SK-N-SH treated with all-trans-retinoic acid at 6 μM for 48 hours (cell line): ENCODE data around the gene LRRC7.

Experiments
- ATAC-seq: fragments of 200-7000 bp; cut with Tn5 transposase; 3 replicates; pipeline ENCODE4 v1.9.1; 2020; ENCODE audit warnings: mild to moderate bottlenecking, moderate library complexity
- ARNTL ChIP-seq: fragments of 450-650 bp; formaldehyde crosslinking; IDR thresholded peaks from 2 replicates; pipeline ENCODE4 v1.5.0; 2020; ENCODE audit warnings: low read depth, mild to moderate bottlenecking, moderate library complexity, borderline replicate concordance
- BACH2 ChIP-seq: fragments of 250-450 bp; sonication (Bioruptor Pico); IDR thresholded peaks from 2 replicates; pipeline ENCODE4 v1.9.0; 2021; ENCODE audit warnings: mild to moderate bottlenecking, borderline replicate concordance
- CSDC2 ChIP-seq: fragments of 250-450 bp; sonication (Bioruptor Pico); IDR thresholded peaks from 2 replicates; pipeline ENCODE4 v1.5.0; 2020; ENCODE audit warnings: mild to moderate bottlenecking, moderate library complexity
- CSRNP3 ChIP-seq: fragments of 250-450 bp; sonication (Bioruptor Pico); IDR thresholded peaks from 2 replicates; pipeline ENCODE4 v1.5.1; 2021; ENCODE audit warnings: mild to moderate bottlenecking, moderate library complexity
- ESRRG ChIP-seq: fragments of 250-450 bp; sonication (Bioruptor Pico); IDR thresholded peaks from 2 replicates; pipeline ENCODE4 v1.6.1; 2021; ENCODE audit warnings: mild to moderate bottlenecking
- GLIS3 ChIP-seq: fragments of 250-450 bp; sonication (Bioruptor Pico); IDR thresholded peaks from 2 replicates; pipeline ENCODE4 v1.5.0; 2020; ENCODE audit warnings: mild to moderate bottlenecking, moderate library complexity
- ISL1 ChIP-seq: fragments of 250-450 bp; sonication (Bioruptor Pico); IDR thresholded peaks from 2 replicates; pipeline ENCODE4 v2.1.2; 2022; ENCODE audit warnings: mild to moderate bottlenecking, moderate library complexity
- OSR1 ChIP-seq: fragments of 250-450 bp; sonication (Bioruptor Pico); IDR thresholded peaks from 2 replicates; pipeline ENCODE4 v1.8.0; 2022; ENCODE audit warnings: moderate library complexity, mild to moderate bottlenecking, inconsistent platforms
- PATZ1 ChIP-seq: fragments of 250-450 bp; sonication (Bioruptor Pico); IDR thresholded peaks from 2 replicates; pipeline ENCODE4 v1.8.0; 2020; ENCODE audit warnings: mild to moderate bottlenecking, moderate library complexity, borderline replicate concordance
- POU6F1 ChIP-seq: fragments of 250-450 bp; sonication (Bioruptor Pico); IDR thresholded peaks from 2 replicates; pipeline ENCODE4 v1.8.0; 2021; ENCODE audit warnings: low read depth, mild to moderate bottlenecking, moderate library complexity, borderline replicate concordance
- PPARA ChIP-seq: fragments of 250-450 bp; sonication (Bioruptor Pico); IDR thresholded peaks from 2 replicates; pipeline ENCODE4 v1.5.0; 2020; ENCODE audit warnings: mild to moderate bottlenecking, borderline replicate concordance
- RARB ChIP-seq: fragments of 250-450 bp; sonication (Bioruptor Pico); IDR thresholded peaks from 2 replicates; pipeline ENCODE4 v1.8.0; 2021; ENCODE audit warnings: mild to moderate bottlenecking, moderate library complexity
- SNAI2 ChIP-seq: fragments of 250-450 bp; sonication (Bioruptor Pico); IDR thresholded peaks from 2 replicates; pipeline ENCODE4 v1.5.0; 2020; ENCODE audit warnings: mild to moderate bottlenecking, moderate library complexity
- TCF4 ChIP-seq: fragments of 250-450 bp; sonication (Bioruptor Pico); IDR thresholded peaks from 2 replicates; pipeline ENCODE4 v1.8.0; 2021; ENCODE audit warnings: mild to moderate bottlenecking, moderate library complexity, borderline replicate concordance
- TOX ChIP-seq: fragments of 250-450 bp; sonication (Bioruptor Pico); IDR thresholded peaks from 2 replicates; pipeline ENCODE4 v1.8.0; 2021; ENCODE audit warnings: mild to moderate bottlenecking, moderate library complexity, borderline replicate concordance
- TSHZ2 ChIP-seq: fragments of 250-450 bp; sonication (Bioruptor Pico); IDR thresholded peaks from 2 replicates; pipeline ENCODE4 v1.5.0; 2020; ENCODE audit warnings: mild to moderate bottlenecking, moderate library complexity
- ZC3H10 ChIP-seq: fragments of 250-450 bp; sonication (Bioruptor Pico); IDR thresholded peaks from 2 replicates; pipeline ENCODE4 v1.5.1; 2021; ENCODE audit warnings: mild to moderate bottlenecking, moderate library complexity
- ZFP3 ChIP-seq: fragments of 250-450 bp; sonication (Bioruptor Pico); IDR thresholded peaks from 2 replicates; pipeline ENCODE4 v1.5.0; 2020; ENCODE audit warnings: mild to moderate bottlenecking, moderate library complexity
- ZFP30 ChIP-seq: fragments of 450-650 bp; formaldehyde crosslinking; IDR thresholded peaks from 2 replicates; pipeline ENCODE4 v1.5.0; 2022; ENCODE audit warnings: mild to moderate bottlenecking, moderate library complexity
- ZNF565 ChIP-seq: fragments of 450-650 bp; formaldehyde crosslinking; conservative IDR thresholded peaks from 2 replicates; pipeline ENCODE4 v1.5.0; 2020; ENCODE audit warnings: low read depth, mild to moderate bottlenecking, moderate library complexity
- ZNF70 ChIP-seq: fragments of 450-650 bp; formaldehyde crosslinking; IDR thresholded peaks from 2 replicates; pipeline ENCODE4 v1.5.0; 2020; ENCODE audit warnings: mild to moderate bottlenecking, moderate library complexity
- ZNF8 ChIP-seq: fragments of 450-650 bp; formaldehyde crosslinking; IDR thresholded peaks from 2 replicates; pipeline ENCODE4 v1.5.0; 2020; ENCODE audit warnings: mild to moderate bottlenecking, moderate library complexity

LRRC7 gene

GRCh38 chr1:69967245-69967766 is 399.6 kb downstream of the LRRC7 start:
- TF ChIP-seq SNAI2 (CRISPR knock-in tag) (no peak), POU6F1 (no peak), PPARA (CRISPR knock-in tag) (no peak), RARB (no peak), TOX (no peak), ISL1 (CRISPR knock-in tag) (no peak), CSDC2 (CRISPR knock-in tag) (no peak), OSR1 (CRISPR knock-in tag) (no peak), ZNF8 (CRISPR knock-in tag) (no peak), ZNF565 (CRISPR knock-in tag) (no peak)
- peak; percentile 21; the same call in 1 of the 3 replicates for ATAC-seq

- no peak for TF ChIP-seq PPARA (CRISPR knock-in tag)
- ATAC-seq = peak; percentile 60; the same call in 1 of the 3 replicates
Measured at GRCh38 chr1:69976896-69977295, 409.2 kb downstream of the LRRC7 start.

GRCh38 chr1:69982992-69983391 is 415.3 kb downstream of the LRRC7 start:
- peak; percentile 81 for ATAC-seq
- no peak for TF ChIP-seq TSHZ2 (CRISPR knock-in tag)
- no peak for TF ChIP-seq PATZ1
- no peak for TF ChIP-seq RARB
- no peak for TF ChIP-seq ZC3H10 (CRISPR knock-in tag)
- TF ChIP-seq ZNF70 (CRISPR knock-in tag) = no peak
- TF ChIP-seq GLIS3 (CRISPR knock-in tag) = no peak
- TF ChIP-seq TCF4 (CRISPR knock-in tag) = no peak
- TF ChIP-seq ESRRG = no peak
- TF ChIP-seq BACH2 (CRISPR knock-in tag) = no peak
- no peak; the same call in 1 of the 2 replicates for TF ChIP-seq TOX
- no peak for TF ChIP-seq ZFP3 (CRISPR knock-in tag)
- no peak for TF ChIP-seq ZFP30
- no peak for TF ChIP-seq OSR1 (CRISPR knock-in tag)
- TF ChIP-seq CSDC2 (CRISPR knock-in tag) = no peak
- no peak for TF ChIP-seq PPARA (CRISPR knock-in tag)
- TF ChIP-seq ARNTL (CRISPR knock-in tag) = no peak
- no peak for TF ChIP-seq ZNF565 (CRISPR knock-in tag)
- no peak for TF ChIP-seq POU6F1

- no peak for ATAC-seq
- TF ChIP-seq CSRNP3 = no peak
- no peak for TF ChIP-seq TCF4 (CRISPR knock-in tag)
- no peak for TF ChIP-seq CSDC2 (CRISPR knock-in tag)
- no peak for TF ChIP-seq TOX
- no peak for TF ChIP-seq PPARA (CRISPR knock-in tag)
- TF ChIP-seq ZFP3 (CRISPR knock-in tag) = no peak
- TF ChIP-seq POU6F1 = no peak
- TF ChIP-seq ZNF8 (CRISPR knock-in tag) = no peak
- no peak for TF ChIP-seq ZC3H10 (CRISPR knock-in tag)
- TF ChIP-seq ARNTL (CRISPR knock-in tag) = no peak
- no peak for TF ChIP-seq TSHZ2 (CRISPR knock-in tag)
Measured at GRCh38 chr1:69985376-69985775, 417.7 kb downstream of the LRRC7 start.
